HUES48 (cell line): ENCODE results near the gene COL27A1.

Source experiments
- H3K27ac ChIP-seq: one replicate; pipeline ENCODE4 v1.7.0; 2013; ENCODE audit warnings: low read depth, low read length, inconsistent platforms
- H3K27me3 ChIP-seq: 2 replicates; pipeline ENCODE4 v1.6.1; 2013; ENCODE audit warnings: mild to moderate bottlenecking, low read length; ENCODE audit not compliant: control insufficient read depth, insufficient read depth
- H3K36me3 ChIP-seq: 2 replicates; pipeline ENCODE4 v1.6.1; 2013; ENCODE audit warnings: low read length; ENCODE audit not compliant: control insufficient read depth, insufficient read depth
- H3K4me1 ChIP-seq: 2 replicates; pipeline ENCODE4 v1.6.1; 2013; ENCODE audit warnings: mild to moderate bottlenecking, low read length; ENCODE audit not compliant: control insufficient read depth, insufficient read depth
- H3K4me3 ChIP-seq: 2 replicates; pipeline ENCODE4 v1.5.1; 2013; ENCODE audit warnings: mild to moderate bottlenecking, low read depth, low read length
- H3K9ac ChIP-seq: 2 replicates; pipeline ENCODE4 v1.6.1; 2013; ENCODE audit warnings: mild to moderate bottlenecking, low read depth, low read length, moderate library complexity
- H3K9me3 ChIP-seq: 2 replicates; pipeline ENCODE4 v1.6.1; 2013; ENCODE audit warnings: low read length; ENCODE audit not compliant: control insufficient read depth, insufficient read depth

The COL27A1 gene

DNA sequence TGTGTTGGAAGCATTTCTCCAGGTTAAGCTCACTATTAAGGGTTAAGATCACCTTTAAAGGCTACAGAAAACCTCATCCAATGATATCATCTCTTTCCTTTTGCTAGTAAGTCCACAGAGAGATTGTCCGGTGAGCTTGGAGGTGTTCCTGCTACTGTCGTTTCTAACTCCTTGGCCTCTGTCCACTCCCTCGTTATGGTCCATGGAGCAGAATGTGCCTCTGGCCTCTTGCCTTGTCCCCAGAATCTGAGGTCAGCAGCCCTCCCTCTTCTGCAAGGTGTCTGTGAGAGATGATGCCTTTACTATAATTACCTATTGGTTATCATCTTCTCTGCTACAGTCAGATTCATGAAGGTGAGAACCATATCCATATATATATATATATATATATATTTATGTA, 189.4 kb downstream of the COL27A1 start:
- Histone ChIP-seq H3K9ac (no peak overlapping the region), H3K27ac (no peak overlapping the region), H3K27me3 (no peaks in the 10 kb centered on the region), H3K4me3 (no peak overlapping the region), H3K36me3 (peaks cover 70% of the 10 kb centered on the region), H3K4me1 (peaks cover 11% of the 10 kb centered on the region), H3K9me3 (no peaks in the 10 kb centered on the region)

DNA sequence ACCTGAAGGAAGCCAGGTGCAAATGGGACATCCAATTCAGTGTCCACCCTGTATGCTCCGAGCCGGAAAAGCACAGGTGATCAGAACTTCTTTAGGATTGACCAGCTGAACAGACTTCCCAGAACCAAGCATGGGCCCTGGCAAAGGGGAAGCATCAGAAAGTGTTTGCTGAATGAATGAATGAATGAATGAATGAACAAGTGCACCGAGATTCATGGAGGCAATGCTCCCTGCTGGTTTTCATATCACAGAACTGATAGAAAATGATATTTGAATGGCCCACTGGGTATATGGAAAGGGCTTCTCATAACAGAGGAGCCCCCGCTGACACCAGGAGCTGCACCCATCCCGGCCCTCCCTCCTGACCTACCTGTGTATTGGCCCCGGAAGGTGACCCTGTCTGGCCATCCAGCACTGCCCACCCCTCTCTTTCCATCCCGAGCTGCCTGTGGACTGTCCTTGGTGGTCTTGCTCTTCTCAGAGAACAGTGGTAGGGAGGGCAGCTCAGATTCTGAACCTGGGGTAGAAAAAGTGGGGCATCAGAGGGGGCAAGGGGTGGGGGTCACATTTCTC, 190.2 kb downstream of the COL27A1 start:
- H3K27me3 ChIP-seq = no peaks in the 10 kb centered on the region

DNA sequence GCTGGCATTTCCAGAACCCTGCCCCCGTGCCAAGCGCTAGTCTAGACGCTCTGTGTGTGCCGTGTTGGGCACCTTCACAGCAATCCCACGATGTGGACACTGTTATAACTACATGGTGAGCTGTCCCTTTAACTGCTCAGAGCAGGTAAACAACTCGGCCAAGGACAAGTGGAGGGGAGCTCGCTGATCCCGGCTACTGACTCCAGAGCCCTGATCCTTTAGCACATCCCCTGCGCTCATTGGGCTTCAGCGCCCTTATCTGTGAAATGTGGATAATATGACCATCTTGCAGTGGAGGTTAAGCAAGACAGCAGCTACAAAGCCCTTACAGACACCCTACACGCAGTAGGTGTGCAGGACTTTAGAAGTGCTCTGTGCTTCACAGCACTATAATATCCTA, 190.8 kb downstream of the COL27A1 start:
- Histone ChIP-seq H3K9me3 (no peaks in the 10 kb centered on the region), H3K4me3 (no peak overlapping the region), H3K4me1 (peaks cover 11% of the 10 kb centered on the region), H3K27me3 (no peaks in the 10 kb centered on the region), H3K27ac (no peak overlapping the region), H3K9ac (no peak overlapping the region), H3K36me3 (peaks cover 70% of the 10 kb centered on the region)

More for the DNA sequence above, 190.2 kb downstream of the COL27A1 start:
- no peaks in the 10 kb centered on the region for H3K9me3 ChIP-seq
- H3K36me3 ChIP-seq = peaks cover 72% of the 10 kb centered on the region
- peaks cover 11% of the 10 kb centered on the region for H3K4me1 ChIP-seq
- no peak overlapping the region for H3K4me3 ChIP-seq
- H3K9ac ChIP-seq = no peak overlapping the region
- H3K27ac ChIP-seq = no peak overlapping the region

DNA sequence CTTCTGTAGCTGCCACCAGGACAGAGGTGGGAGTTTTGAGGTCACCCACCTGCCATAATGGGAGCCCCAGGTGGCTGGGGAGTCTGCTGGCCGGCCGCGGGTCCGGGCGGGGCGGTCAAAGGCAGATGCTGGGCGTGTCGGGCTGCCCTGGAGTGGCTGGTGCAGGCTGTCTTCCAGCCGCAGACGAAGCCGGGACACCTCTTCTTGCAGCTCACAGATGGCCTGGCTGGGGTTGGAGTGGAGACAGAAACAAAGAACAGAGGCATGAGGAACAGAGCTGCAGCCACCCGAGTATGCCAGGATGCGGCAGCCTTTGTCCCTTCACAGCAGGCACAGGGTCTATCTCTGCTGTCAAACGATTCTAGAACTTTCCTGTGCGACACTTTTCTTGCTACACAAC, 192.3 kb downstream of the COL27A1 start:
- no peak overlapping the region for H3K4me3 ChIP-seq
- no peak overlapping the region for H3K9ac ChIP-seq
- no peaks in the 10 kb centered on the region for H3K27me3 ChIP-seq
- H3K27ac ChIP-seq = no peak overlapping the region
- H3K4me1 ChIP-seq = peaks cover 11% of the 10 kb centered on the region
- no peaks in the 10 kb centered on the region for H3K9me3 ChIP-seq
- H3K36me3 ChIP-seq = peaks cover 75% of the 10 kb centered on the region

DNA sequence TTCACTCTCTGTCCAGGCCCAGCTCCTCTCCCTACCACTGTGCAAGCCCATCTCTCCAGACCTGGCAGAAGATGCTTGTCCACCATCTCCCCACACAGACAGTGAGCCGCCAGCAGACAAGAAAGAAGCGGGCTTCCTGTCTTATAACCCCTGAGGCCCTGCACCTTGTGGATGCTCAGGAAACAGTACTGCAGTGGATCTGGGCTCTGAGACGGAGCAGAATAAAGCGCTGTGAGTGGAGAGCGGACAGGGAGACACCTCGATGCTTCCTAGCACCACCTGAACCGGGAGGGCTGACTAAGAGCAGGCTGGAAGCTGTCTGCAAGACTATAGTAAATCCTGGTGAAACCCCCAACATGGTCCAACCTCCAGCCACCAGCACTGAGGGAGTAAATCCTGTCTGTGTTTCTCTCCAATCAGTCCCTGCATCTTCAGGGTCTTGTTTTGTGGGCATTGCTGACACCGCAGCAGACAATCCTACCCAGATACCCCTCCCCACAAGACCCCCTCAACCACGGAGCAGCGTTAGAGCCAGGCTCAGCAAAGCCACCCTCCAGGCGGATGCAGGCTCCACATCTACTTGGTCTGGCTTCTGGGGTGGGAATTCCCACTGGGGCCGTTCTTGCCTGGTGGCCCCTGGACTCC, 193.0 kb downstream of the COL27A1 start:
- no peak overlapping the region for H3K9ac ChIP-seq
- H3K27ac ChIP-seq = peak overlapping the region; percentile 37

DNA sequence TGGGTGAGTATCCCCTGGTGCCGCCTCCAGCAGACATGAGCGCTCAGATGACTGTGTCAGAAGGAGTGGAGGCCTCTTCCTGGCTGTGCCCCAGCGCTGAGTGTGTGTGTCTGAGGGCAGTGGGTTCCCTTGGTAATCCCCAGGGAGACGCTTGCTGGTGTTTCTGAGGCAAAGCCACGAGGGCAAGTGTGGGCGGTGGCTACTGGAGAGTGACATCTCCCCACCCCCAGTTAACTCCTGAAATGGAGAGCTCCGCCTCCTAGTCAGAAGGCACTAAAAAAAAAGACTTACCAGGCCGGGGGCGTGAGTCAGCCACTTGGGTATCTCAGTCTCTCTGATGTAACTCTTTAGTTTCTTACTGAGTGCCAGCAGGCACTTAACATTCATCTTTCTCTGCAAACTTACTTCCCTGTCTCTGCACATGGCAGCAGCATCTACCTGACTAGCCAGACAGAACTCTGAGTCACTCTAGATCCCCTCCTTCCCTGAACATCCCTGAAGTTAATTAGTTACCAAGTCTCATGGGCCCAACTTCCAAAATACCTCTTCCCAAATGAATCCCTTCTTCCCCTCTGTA, 193.7 kb downstream of the COL27A1 start:
- 0 out of 2 replicates have a peak overlapping the region, but pooled peaks have one; percentile 18 for H3K9ac ChIP-seq
- H3K9me3 ChIP-seq = no peaks in the 10 kb centered on the region
- H3K36me3 ChIP-seq = peaks cover 71% of the 10 kb centered on the region
- H3K4me3 ChIP-seq = no peak overlapping the region
- peaks cover 11% of the 10 kb centered on the region for H3K4me1 ChIP-seq
- peak overlapping the region; percentile 76 for H3K27ac ChIP-seq
- H3K27me3 ChIP-seq = no peaks in the 10 kb centered on the region

More for the DNA sequence above, 193.0 kb downstream of the COL27A1 start:
- Histone ChIP-seq H3K27me3 (no peaks in the 10 kb centered on the region), H3K4me1 (peaks cover 11% of the 10 kb centered on the region), H3K36me3 (peaks cover 73% of the 10 kb centered on the region), H3K4me3 (no peak overlapping the region), H3K9me3 (no peaks in the 10 kb centered on the region)

DNA sequence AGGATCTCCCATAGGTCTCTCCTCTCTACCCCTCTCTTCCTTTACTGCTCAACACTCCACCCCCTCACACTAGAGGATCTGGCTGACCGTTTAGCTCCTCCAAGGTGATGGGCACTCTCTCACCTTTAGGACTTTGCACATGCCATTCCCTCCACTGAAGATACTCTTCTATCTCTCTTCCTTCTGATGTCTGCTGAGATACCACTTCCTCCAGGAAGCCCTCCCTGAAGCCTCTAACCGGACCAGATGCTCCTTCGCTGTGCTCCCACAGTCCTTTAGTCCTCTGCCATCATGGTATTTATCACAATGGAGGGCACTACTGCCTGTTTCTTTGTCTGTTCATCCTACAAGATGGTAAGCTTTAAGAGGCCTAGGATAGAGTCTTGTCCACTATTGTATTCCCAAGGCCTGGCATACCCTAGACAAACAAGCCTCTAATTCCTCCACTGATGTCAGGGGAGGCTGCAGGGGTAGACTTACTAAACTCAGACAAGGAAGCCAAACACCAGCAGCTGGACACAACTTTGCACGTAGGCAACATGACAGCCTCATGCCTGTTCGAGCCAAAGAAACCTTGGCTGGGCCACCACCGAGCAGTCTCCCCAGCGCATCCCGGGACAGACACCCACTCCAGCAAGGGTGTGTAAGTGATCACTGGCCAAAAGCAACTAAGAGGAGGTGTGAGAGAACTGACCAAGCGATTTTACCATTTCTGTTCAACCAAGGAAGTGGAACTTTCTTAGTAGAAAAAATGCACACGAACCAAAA, 194.6 kb downstream of the COL27A1 start:
- H3K9me3 ChIP-seq = no peaks in the 10 kb centered on the region
- no peaks in the 10 kb centered on the region for H3K27me3 ChIP-seq
- H3K4me3 ChIP-seq = no peak overlapping the region
- H3K36me3 ChIP-seq = peaks cover 70% of the 10 kb centered on the region
- H3K27ac ChIP-seq = peak overlapping the region; percentile 76
- H3K9ac ChIP-seq = no peak overlapping the region
- peaks cover 11% of the 10 kb centered on the region for H3K4me1 ChIP-seq

DNA sequence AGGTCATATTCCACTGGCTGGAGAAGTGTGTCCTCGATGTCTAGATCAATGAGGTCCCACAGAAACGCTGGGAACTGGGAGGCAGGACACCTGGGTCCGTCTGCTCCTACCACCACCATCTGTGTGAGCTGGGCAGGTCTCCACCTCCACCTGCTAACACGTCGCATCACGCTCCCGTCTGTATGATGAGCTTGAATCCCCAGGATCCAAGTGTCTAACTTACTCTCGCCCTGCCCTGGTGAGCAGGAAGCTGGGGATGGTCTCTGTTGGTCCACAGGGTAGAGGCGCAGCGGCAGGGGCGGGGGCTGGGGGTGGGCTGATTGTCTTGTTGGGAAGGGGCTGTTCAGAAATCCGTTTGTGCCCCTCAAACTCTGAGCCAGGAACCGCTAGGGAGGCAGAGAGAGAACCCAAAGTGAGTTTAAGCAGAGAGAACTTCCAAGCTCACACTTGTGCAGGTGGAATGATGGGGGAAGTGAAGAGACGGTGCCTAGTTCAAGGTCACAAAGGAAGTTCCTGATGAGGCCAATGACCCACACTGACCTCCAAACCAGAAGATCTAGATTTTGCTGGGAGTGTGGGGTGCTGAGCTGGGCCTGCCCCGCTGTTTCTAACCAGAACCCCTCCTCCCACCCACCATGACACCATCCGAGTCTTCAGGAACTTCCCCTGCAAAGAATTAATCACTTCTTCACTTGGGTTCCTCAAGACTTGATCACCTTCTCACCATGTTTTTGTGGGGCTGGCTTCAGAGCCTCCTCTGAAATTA, 195.5 kb downstream of the COL27A1 start:
- Histone ChIP-seq H3K9me3 (no peaks in the 10 kb centered on the region), H3K4me3 (no peak overlapping the region), H3K36me3 (peaks cover 69% of the 10 kb centered on the region), H3K27me3 (no peaks in the 10 kb centered on the region), H3K9ac (no peak overlapping the region), H3K4me1 (peaks cover 11% of the 10 kb centered on the region), H3K27ac (no peak overlapping the region)

DNA sequence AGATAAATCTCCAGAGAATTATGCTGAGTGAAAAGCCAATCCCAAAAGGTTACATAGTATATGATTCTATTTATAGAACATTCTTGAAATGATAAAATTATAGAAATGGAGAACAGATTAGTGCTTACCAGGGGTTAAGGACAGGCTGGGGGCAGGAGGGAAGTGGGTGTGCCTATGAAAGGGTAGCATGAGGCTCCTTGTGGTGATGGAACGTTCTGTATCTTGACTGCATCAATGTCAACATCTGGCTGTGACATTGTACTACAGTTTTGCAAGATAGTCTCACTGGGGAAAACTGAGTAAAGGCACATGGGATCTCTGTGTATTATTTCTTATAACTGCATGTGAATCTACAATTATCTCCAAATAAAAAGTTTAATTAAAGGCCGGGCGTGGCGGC, 196.6 kb downstream of the COL27A1 start:
- Histone ChIP-seq H3K9ac (no peak overlapping the region), H3K9me3 (no peaks in the 10 kb centered on the region)

DNA sequence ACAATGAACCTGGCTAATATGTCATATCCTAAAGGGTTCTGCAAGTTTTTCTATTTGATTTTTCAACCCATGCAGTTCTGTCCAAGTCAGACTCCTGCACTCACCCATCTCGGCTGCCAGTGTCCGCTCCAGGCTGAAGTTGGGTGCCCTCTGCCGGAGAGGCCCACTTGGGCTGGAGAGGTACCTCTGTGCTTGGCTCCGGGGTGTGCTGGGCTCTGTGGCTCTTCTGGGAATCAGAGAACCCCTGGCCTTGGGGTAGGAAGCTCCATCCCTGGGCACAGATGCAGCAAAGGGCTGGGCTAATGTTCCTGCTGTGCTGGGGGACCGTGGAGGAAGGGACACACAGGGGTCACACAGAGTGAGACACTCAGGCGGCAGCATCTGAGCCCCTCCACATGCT, 200.5 kb downstream of the COL27A1 start:
- Histone ChIP-seq H3K4me3 (no peak overlapping the region), H3K9ac (no peak overlapping the region), H3K27ac (no peak overlapping the region), H3K9me3 (no peaks in the 10 kb centered on the region), H3K36me3 (peaks cover 79% of the 10 kb centered on the region), H3K27me3 (no peaks in the 10 kb centered on the region), H3K4me1 (no peaks in the 10 kb centered on the region)

More for the DNA sequence above, 196.6 kb downstream of the COL27A1 start:
- no peak overlapping the region for H3K27ac ChIP-seq
- no peak overlapping the region for H3K4me3 ChIP-seq
- no peaks in the 10 kb centered on the region for H3K27me3 ChIP-seq
- peaks cover 11% of the 10 kb centered on the region for H3K4me1 ChIP-seq
- H3K36me3 ChIP-seq = peaks cover 69% of the 10 kb centered on the region
